AG09309 (cell line): ENCODE measurements around the gene TSPAN15.

ENCODE experiments used
- DNase-seq: peaks from one replicate; pipeline ENCODE4 v3.0.0-alpha.2; 2010; ENCODE audit warnings: low read depth
- H3K4me3 ChIP-seq: 2 replicates; pipeline ENCODE4 v1.5.1; 2011; ENCODE audit warnings: mild to moderate bottlenecking, low read depth, low read length, moderate library complexity; ENCODE audit not compliant: control insufficient read depth
- CTCF ChIP-seq: IDR thresholded peaks from 2 replicates; pipeline ENCODE4 v1.5.1; 2011; ENCODE audit warnings: mild to moderate bottlenecking, low read depth, low read length, inconsistent platforms; ENCODE audit not compliant: insufficient read depth, control insufficient read depth; ENCODE audit errors: missing control alignments

Gene TSPAN15

GRCh38 chr10:69490876-69491275 lies 39.6 kb downstream of the TSPAN15 start:
- DNase-seq: no peak
- H3K4me3 ChIP-seq: no peak overlapping the region
- no peak for TF ChIP-seq CTCF

GRCh38 chr10:69491611-69492010 lies 40.3 kb downstream of the TSPAN15 start:
- H3K4me3 ChIP-seq: no peak overlapping the region
- DNase-seq: no peak
- no peak for TF ChIP-seq CTCF

- TF ChIP-seq CTCF: no peak
- DNase-seq: no peak
- H3K4me3 ChIP-seq: no peak overlapping the region
Observed at GRCh38 chr10:69492091-69492745, 41.0 kb downstream of the TSPAN15 start.

- no peak for TF ChIP-seq CTCF
- no peak for DNase-seq
- no peak overlapping the region for H3K4me3 ChIP-seq
Observed at GRCh38 chr10:69492746-69493462, 41.6 kb downstream of the TSPAN15 start.

- TF ChIP-seq CTCF: no peak
- DNase-seq: no peak
- H3K4me3 ChIP-seq: no peak overlapping the region
Observed at GRCh38 chr10:69494626-69495558, 43.6 kb downstream of the TSPAN15 start.

- DNase-seq: no peak
- no peak overlapping the region for H3K4me3 ChIP-seq
- TF ChIP-seq CTCF: no peak
Observed at GRCh38 chr10:69495666-69496065, 44.4 kb downstream of the TSPAN15 start.
